SK-N-MC (cell line): ENCODE results near the gene B3GALT5.
"Not testable (repeated sequence)": the region's sequence is repeated elsewhere in the genome, so short reads cannot be mapped to it uniquely, and the experiment has no call there.

Experiments used
- DNase-seq: peaks from one replicate; pipeline ENCODE4 v3.0.0-alpha.2; 2011; ENCODE audit warnings: low read depth, low spot score
- H3K27ac ChIP-seq: fragments of 200-600 bp; sonication (generic); 2 replicates; pipeline ENCODE4 v1.5.1; 2016; ENCODE audit warnings: mixed run types
- H3K36me3 ChIP-seq: fragments of 200-600 bp; sonication (generic); 2 replicates; pipeline ENCODE4 v1.6.1; 2017; ENCODE audit warnings: antibody characterized with exemption, low read length, mixed read lengths; ENCODE audit not compliant: insufficient read depth
- H3K4me3 ChIP-seq: fragments of 200-600 bp; sonication (generic); 2 replicates; pipeline ENCODE4 v1.5.1; 2016
- H3K9ac ChIP-seq: fragments of 200-600 bp; sonication (generic); 2 replicates; pipeline ENCODE4 v1.8.0; 2017; ENCODE audit warnings: mixed run types, mixed read lengths; ENCODE audit not compliant: insufficient read length
- H3K9me3 ChIP-seq: fragments of 200-600 bp; sonication (generic); 2 replicates; pipeline ENCODE4 v1.6.1; 2017; ENCODE audit warnings: low read depth, mild to moderate bottlenecking, antibody characterized with exemption, low read length, moderate library complexity, mixed read lengths
- EZH2 ChIP-seq: fragments of 200-600 bp; sonication (generic); IDR thresholded peaks from one replicate; pipeline ENCODE4 v1.6.1; 2017; ENCODE audit warnings: antibody characterized with exemption
- FOXP2 ChIP-seq: optimal IDR thresholded peaks from 2 replicates; pipeline ENCODE3; 2011; ENCODE audit warnings: mild to moderate bottlenecking, moderate library complexity; ENCODE audit not compliant: insufficient read depth; ENCODE audit errors: extremely low read length, control extremely low read depth
- POLR2AphosphoS5 ChIP-seq: IDR thresholded peaks from 2 replicates; pipeline ENCODE4 v1.6.1; 2012; ENCODE audit warnings: mild to moderate bottlenecking, low read depth, low read length, borderline replicate concordance

Gene B3GALT5

DNA sequence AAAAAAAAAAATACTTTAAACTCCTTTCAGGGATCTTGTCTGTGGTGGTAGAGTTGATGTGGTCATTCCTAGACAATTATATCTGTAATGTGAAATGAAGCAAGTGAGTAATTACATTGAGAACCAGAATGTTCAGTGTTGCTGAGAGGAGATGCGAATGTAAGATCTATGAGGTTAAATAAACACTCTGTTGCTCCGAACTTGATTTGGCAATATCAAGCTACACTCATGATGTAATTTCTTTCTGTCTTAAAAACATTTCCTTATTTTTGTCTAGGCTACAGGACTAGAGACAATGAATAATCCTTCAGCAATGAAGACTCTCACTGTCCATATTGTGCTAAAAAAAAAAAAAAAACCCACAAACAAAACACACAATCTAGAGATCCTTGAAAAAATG lies 69.1 kb downstream of the B3GALT5 start:
- Histone ChIP-seq H3K9me3 (no peaks in the 10 kb centered on the region), H3K36me3 (no peaks in the 10 kb centered on the region), H3K4me3 (no peak overlapping the region), H3K9ac (no peak overlapping the region), H3K27ac (no peak overlapping the region)
- DNase-seq, result no peak
- TF ChIP-seq POLR2AphosphoS5 (no peak), FOXP2 (no peak), EZH2 (no peak)

DNA sequence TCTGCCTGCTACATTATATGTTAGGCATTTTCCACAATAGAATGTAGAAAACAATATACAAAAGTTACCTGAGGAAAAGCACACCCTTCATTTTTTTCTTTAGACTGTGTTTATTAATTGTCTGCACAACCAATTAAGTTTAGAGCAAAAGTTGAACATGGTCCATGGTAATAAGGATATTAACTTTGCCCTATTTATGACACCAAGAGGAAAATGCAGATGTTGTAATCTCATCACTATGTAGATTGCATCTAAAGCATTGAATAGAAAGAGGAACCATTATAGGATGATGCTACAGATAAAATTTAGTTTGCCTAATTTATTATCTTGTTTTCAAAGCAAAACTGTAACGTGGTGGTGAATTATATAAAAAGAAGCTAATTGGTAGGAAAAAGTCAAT lies 72.5 kb downstream of the B3GALT5 start:
- Histone ChIP-seq H3K36me3 (no peaks in the 10 kb centered on the region), H3K4me3 (no peak overlapping the region), H3K27ac (no peak overlapping the region)

DNA sequence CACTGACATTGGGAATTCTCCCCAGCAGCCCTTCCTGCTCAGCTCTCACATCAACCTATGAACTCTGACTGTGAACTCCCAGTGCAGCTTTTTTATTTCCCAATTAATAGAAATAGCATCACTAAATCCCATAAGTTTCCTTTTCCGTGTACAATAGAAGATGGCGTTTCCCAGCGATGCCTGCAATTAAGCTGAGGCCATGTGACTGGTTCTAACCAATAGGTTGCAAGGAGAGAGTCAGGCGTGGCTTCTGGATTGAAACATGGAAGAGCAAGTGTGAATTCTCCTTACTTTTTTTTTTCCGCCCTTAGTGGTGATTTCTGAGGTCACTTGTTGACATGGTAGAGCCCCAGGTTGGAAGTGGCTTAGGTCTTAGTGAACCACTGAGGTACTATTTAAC lies 73.3 kb downstream of the B3GALT5 start:
- no peak for DNase-seq
- H3K27ac ChIP-seq, result no peak overlapping the region
- no peak overlapping the region for H3K4me3 ChIP-seq
- H3K9ac ChIP-seq, result no peak overlapping the region
- no peaks in the 10 kb centered on the region for H3K9me3 ChIP-seq
- no peaks in the 10 kb centered on the region for H3K36me3 ChIP-seq
- TF ChIP-seq EZH2 (no peak), POLR2AphosphoS5 (no peak), FOXP2 (no peak)

More for the DNA sequence above, 72.5 kb downstream of the B3GALT5 start:
- no peak for TF ChIP-seq EZH2
- no peak for TF ChIP-seq POLR2AphosphoS5
- no peak for TF ChIP-seq FOXP2
- DNase-seq, result no peak
- H3K9ac ChIP-seq, result no peak overlapping the region
- H3K9me3 ChIP-seq, result no peaks in the 10 kb centered on the region

DNA sequence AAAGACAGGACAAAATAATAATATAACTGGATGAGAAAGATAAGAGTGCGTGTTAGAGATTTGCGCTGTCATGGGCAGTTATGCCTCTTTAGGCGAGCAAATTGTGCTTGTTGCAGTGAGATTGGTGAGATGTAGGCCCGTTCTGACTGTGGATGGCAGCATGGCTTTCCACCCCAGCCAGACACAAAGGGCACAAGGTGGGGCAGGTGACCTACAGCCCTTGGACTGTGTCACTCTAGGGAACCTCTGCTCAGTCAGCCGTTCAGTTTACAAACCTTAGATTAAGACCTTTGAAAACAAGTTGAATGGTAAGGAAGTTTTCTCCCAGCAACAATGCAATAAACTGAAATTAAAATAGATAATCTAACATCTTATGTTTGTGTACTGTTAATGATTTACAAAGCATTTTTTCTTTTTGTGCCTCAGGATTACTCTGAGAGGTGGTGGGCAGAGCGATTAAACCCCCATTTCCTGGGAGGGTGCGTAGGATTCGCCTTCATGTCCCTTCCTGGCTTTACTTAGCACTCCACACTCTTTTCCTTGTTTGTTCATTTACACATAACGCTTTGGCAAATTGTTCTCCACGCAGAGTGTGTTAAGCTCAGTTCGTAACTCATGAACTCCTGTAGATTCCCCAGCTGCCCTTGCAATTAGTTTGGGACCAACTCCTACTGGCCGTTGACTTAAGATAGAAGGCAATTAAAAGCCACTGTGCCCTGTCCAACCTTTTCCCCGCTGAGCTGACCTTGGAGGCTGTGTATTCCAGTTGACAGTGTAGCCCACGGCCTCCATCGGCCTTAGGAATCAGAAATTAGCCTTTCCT lies 74.1 kb downstream of the B3GALT5 start:
- Histone ChIP-seq H3K9me3 (no peaks in the 10 kb centered on the region), H3K4me3 (no peak overlapping the region), H3K36me3 (no peaks in the 10 kb centered on the region), H3K27ac (no peak overlapping the region), H3K9ac (no peak overlapping the region)
- no peak for DNase-seq
- TF ChIP-seq POLR2AphosphoS5 (no peak), FOXP2 (no peak), EZH2 (no peak)

DNA sequence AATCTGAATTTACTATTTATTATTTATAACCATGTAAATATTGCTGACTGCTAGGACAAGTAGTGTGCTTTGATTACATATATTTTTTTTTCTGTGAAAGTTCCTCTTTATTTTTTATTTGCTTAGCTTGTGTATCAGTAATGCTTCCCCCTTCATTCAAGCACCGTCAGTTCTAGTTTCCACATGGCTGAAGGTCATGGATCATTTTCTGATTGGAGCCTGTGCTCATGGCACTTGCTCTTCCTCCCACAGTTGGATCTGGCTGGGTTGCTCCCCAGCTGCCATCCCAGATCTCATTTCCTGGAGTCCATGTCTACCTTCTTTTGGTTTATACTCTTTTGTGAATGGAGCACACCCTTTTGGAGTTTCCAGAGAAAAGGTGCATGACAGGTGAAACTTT lies 75.3 kb downstream of the B3GALT5 start:
- Histone ChIP-seq H3K4me3 (no peak overlapping the region), H3K9ac (no peak overlapping the region), H3K9me3 (no peaks in the 10 kb centered on the region), H3K36me3 (no peaks in the 10 kb centered on the region), H3K27ac (no peak overlapping the region)
- DNase-seq, result no peak
- TF ChIP-seq FOXP2 (no peak), EZH2 (no peak), POLR2AphosphoS5 (no peak)

DNA sequence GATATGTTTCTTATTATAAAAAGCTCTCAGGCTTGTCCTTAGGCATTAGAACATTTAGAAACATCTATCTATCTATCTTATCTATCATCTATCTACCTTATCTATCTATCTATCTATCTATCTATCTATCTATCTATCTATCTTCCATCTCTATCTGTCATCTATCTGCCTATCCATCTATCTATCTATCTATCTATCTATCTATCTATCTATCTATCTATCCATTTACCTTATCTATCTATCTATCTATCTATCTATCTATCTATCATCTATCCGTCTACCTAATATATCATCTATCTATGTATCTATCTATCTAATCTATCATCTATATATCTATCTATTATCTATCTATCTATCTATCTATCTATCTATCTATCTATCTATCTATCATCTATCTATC lies 77.1 kb downstream of the B3GALT5 start:
- H3K4me3 ChIP-seq, H3K27ac ChIP-seq: not testable (repeated sequence)

DNA sequence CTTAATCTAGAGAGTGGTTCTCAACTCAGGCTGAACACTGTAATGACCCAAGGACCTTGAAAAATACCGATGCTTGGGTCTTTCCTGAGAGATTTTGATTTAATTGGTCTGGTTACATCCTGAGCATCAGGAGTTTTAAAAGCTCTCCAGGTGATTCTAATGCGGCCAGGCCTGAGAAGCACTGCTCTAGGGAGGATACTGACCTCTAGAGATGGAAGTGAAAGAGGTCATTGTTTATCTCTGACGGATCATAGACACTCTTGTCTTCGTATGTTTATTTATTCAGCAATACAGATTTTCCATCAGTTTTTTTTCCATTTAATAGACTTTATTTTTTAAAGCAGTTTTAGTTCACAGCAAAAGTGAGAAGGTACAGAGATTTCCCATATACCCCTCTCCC lies 77.7 kb downstream of the B3GALT5 start:
- TF ChIP-seq EZH2 (no peak), FOXP2 (no peak), POLR2AphosphoS5 (no peak)
- H3K9ac ChIP-seq, result no peak overlapping the region
- DNase-seq, result no peak
- no peaks in the 10 kb centered on the region for H3K36me3 ChIP-seq
- H3K27ac ChIP-seq, result no peak overlapping the region
- no peaks in the 10 kb centered on the region for H3K9me3 ChIP-seq
- H3K4me3 ChIP-seq, result no peak overlapping the region

More for the DNA sequence above, 77.1 kb downstream of the B3GALT5 start:
- H3K9ac ChIP-seq, DNase-seq, H3K9me3 ChIP-seq, H3K36me3 ChIP-seq: not testable (repeated sequence)

DNA sequence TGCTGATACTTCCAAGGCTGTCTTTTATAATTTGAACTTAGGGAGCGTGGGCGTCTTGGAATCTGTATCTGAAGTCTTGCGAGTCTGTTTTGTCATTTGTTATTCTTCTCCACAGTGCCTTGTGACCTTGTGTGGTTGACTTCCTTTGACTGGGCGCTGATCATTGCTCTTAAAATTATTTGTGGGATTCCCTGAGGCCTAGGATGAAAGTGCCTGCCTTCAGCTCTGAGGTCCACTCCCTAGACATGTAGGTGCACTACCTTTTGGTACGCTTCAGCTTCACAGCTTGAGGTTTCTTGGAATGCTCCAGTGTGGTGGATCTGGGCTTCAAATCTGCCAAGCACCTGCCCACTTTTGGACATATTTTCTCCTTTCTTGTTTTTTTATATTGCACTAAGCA lies 82.0 kb downstream of the B3GALT5 start:
- Histone ChIP-seq H3K9me3 (no peaks in the 10 kb centered on the region), H3K36me3 (no peaks in the 10 kb centered on the region), H3K4me3 (no peak overlapping the region), H3K9ac (no peak overlapping the region), H3K27ac (no peak overlapping the region)
- TF ChIP-seq EZH2 (no peak), POLR2AphosphoS5 (no peak), FOXP2 (no peak)
- no peak for DNase-seq

DNA sequence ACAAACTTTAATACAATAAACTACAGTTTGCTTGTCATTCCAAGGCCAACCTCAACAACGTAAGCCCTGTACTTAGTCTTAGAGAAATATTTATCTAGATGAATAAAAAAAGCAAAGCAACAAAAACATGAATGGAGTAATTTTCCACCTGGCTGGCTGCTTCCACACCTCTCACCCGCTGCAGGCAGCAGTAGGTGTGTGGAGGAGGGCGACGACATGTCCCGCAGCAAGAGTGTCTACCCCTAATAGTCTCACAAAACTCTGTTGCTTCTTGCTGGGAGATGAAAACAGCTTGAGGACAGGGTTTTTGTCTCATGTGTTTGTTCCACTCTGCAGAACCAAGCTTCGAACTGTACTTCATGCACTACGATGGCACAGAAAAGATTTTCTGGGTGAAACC lies 83.5 kb downstream of the B3GALT5 start:
- TF ChIP-seq EZH2, result no peak
- no peak for TF ChIP-seq FOXP2
- no peak for TF ChIP-seq POLR2AphosphoS5
- Histone ChIP-seq H3K36me3 (no peaks in the 10 kb centered on the region), H3K9me3 (no peaks in the 10 kb centered on the region), H3K9ac (no peak overlapping the region), H3K27ac (no peak overlapping the region), H3K4me3 (no peak overlapping the region)
- DNase-seq, result no peak
